ENCODE measurements around the gene APRT.

The APRT gene

GRCh38 chr16:88822281-88823040 lies 10.7 kb upstream of the APRT start:
- no peak for DNase-seq (ENCODE audit: low read depth, low spot score)

- DNase-seq (ENCODE audit: low read depth, low spot score): no peak
Observed at GRCh38 chr16:88821168-88821850, 9.6 kb upstream of the APRT start.

GRCh38 chr16:88820385-88821025 lies 8.8 kb upstream of the APRT start:
- no peak for DNase-seq (ENCODE audit: low read depth, low spot score)

DNA sequence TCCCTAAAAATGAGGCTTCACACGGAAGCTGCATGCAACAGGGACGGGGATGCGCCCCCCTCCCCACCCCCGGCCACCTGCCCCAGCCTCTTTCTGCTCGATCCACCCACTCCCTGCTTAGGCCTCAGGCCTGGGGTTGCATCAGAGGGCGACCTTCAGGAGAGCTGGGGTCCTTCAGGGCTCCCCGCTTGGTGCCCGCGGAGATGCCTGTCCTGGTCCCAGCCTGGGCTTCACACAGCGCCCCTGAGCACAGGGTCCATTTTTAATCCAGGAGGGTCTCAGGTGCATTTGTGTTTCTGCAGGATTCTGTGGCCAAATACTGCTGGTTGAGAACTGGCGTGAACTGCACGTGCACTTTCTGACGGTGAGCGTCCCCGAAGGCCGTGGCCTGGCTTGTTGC lies 7.4 kb upstream of the APRT start:
- no peak for DNase-seq (ENCODE audit: low read depth, low spot score)

- no peak for DNase-seq (ENCODE audit: low read depth, low spot score)
Observed at GRCh38 chr16:88818575-88818874, 6.8 kb upstream of the APRT start.

DNA sequence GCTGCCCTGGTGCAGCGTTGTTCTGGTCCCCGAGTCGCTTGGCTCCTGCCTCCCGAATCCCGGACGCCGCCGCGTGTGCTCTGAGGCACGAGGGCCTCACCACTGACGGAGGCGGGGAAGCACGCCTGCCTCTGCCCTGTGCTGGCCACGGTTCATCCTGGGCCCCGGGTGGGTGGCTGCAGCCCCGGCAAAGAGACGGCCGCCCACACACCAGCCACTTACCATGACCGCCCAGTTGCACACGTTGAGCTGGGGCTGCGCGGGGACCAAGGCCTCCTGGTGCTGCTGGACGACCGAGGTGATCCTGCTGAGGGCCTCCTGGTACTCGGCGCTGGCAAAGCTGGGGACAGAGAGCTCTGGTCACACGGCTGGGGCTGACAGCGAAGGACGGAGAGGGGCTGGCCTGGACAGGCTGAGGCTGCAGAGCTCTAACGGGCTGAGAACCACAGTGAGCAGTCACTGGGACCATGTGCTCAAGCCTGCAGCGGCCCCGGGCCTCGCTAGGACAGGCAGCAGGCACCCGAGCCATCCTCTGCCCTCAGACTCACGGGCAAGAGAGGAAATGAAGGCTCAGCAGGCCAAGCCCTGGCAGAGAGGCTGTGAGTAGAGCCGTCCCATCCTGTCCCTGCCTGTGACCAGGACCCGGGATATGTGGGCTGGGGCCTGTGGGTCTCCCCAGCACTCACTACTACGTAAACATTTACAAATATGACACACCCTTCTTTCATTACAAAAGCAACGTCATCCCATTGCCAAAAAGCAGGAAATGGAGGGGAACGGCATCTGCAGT lies 6.3 kb upstream of the APRT start:
- DNase-seq (ENCODE audit: low read depth, low spot score): no peak

DNA sequence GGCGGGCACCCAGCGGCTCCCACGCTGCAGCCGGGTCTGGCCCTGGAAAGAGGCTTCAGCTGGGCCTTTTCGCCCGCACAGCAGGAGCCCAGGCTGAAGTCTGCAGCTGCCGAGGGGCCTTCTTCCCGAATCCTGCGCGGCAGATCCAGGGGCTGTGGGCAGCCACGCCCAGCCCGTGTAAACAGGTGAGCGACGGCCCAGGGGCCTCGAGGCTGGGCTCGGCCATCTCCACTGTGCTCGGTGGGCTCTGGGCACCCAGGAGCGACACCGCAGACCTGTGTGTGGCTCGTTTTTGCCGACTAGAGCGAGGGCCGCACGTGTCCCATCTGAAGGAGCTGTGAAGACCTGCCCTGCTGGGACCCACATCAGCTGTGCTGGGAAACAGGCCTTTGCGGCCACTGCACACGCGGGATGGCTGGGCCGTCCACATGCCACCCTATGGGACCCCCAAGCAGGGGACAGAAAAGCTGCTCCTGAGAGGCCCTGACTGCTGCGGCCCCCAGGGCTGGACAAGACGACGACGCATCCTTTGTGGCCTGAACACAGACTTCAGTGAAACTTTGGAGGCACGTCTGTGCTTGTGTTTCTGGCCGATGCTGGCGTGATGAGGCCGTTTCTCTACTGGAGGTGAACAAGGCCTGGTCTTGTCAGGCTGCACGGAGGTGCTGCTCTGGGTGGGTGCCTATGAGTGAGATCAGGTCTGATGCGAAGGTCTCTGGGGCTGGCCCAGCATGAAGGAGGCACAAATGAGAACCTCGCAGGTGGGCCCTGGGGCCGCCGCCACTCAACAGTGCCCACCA lies 5.2 kb upstream of the APRT start:
- no peak for DNase-seq (ENCODE audit: low read depth, low spot score)

- DNase-seq (ENCODE audit: low read depth, low spot score): no peak
Observed at GRCh38 chr16:88815901-88816589, 4.3 kb upstream of the APRT start.

DNA sequence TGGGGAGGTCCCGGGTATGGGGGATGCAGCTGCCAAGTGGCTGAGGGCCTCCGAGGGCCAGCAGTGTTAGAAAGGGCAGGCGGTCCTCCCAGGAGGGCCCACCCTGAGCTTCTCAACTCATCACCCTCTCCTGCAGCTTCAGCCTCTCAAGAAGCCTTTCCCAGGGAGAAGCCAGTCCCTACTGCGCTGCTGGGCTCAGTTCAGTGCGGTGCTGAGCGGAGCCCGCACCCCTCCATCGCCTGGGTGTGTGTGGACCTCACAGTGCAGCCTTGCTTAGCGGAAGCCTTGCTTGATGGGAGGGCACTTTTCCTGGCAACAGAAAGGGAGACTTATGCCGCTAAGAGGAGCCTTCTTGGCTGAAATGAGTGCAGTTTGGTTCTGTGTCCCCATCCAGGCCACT lies 3.5 kb upstream of the APRT start:
- no peak for DNase-seq (ENCODE audit: low read depth, low spot score)

DNA sequence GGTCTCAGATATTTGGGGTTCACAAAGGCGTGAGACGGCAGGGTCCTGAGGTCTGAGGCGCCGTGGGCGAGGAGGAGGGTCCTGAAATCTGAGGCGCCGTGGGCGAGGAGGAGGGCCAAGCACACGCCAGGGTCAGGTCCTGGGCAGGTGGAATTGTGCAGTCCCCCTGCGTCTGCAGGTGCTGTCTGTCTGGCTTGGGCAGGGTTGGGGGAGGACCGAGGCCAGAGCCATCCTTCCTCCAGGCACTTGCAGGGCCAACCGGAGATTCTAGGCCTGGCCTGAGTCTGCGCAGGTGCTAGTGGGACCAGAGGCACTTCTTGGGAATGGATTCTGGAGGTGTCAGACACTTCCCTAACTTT lies 2.4 kb upstream of the APRT start:
- DNase-seq (ENCODE audit: low read depth, low spot score): no peak

GRCh38 chr16:88813269-88814143 lies 1.8 kb upstream of the APRT start:
- DNase-seq (ENCODE audit: low read depth, low spot score): no peak

DNA sequence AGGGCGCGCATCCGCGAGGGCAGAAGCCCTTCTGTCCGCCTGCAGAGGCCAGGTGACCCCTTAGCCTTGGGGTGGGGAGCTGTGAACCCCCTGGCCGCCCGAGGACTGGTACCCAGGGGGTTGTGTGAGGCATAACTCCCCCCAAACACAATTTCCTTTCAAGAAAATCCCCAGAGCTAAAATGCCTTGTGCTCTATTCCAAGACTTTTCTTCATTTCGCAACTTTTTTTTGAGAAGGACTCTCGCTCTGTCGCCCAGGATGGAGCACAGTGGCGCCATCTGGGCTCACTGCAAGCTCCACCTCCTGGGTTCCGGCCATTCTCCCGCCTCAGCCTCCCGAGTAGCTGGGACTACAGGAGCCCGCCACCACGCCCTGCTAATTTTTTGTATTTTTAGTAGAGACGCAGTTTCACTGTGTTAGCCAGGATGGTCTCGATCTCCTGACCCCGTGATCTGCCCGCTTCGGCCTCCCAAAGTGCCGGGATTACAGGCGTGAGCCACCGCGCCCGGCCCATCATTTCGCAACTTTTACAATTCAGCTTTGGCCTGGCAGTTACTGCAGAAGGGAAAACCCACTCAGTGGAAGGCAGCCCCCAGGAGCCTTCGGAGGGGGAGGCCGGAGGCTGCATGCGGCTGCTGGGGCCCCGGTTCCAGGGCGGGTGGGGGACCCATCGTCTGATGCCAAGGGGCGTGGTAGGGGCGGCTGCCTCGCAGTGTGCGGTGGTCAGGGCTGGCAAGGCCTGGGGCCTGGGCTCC lies 963 bp upstream of the APRT start:
- no peak for DNase-seq (ENCODE audit: low read depth, low spot score)

- DNase-seq (ENCODE audit: low read depth, low spot score): peak; percentile 46
Observed at GRCh38 chr16:88810912-88811768, 588 bp downstream of the APRT start.

DNA sequence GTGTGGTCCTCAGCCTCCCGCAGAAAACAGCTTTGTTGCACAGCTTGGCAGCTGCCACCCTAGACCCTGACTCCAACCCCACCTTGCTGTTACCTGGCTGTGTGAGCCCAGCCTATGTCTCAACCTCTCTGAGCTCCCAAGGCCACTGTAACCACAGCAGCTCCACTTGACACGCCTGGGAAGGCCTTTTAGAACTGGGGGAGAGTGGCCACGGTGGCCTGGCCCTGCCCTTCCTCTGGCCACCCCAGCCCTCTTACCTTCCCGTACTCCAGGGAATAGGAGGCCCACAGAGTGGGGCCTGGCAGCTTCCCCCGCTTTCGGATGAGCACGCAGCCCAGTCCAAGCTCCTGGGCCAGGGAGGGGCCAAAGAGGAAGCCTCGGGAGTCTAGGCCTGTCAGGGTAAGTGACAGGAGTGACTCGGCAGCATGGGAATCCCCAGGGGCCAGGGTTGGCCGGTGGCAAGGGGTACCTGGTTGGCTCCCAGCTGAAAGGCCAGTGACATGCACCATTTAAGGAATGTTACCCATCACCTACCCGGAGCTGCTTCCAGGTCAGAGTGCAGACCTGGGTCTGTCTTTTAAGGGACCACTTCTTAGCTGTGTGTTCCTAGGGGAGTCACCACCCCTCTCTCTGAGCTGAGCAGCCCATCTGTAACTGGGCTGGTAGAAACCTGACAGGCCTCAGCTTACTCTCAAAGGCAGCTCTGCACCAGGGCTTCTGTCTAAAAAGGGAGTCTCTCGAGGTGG lies 1.4 kb downstream of the APRT start:
- no peak for DNase-seq (ENCODE audit: low read depth, low spot score)

- no peak for DNase-seq (ENCODE audit: low read depth, low spot score)
Observed at GRCh38 chr16:88809676-88810165, 2.0 kb downstream of the APRT start.

DNA sequence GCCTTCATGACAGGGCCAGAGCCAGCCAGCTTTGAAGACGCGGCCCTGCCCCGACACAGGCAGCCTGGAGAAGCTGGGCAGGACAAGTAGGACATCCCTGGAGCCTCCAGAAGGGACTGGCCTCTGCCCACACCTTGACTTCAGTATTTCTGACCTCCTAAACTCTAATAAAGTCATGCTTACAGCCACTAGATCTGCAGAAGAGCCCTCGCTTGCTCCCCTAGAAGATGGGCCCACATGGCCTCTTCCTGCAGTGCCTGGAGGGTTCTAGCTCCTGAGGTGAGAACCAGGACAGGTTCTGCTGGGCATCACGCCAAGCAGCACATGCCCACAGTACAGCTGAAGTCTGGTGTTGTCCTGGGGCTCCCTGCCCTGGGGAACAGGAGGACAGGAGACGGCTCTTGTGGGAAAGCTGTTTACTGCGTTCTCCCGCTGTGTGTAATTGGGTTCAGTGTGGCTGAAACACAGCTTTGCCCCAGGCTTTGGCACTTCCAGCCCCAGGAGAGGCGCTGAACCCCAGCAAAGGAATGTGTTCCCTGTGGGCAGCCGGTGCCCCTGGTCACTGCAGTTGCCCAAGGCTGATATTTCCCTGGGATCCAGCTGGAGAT lies 2.6 kb downstream of the APRT start:
- DNase-seq (ENCODE audit: low read depth, low spot score): no peak
